ENCODE measurements around the gene CORIN. TPM values are rescaled to one million over a fixed set of nuclear protein-coding genes. Genes with fewer than 3 reads are reported as not detected.
"Not testable (repeated sequence)": the region's sequence is repeated elsewhere in the genome, so short reads cannot be mapped to it uniquely, and the experiment has no call there.

CORIN gene
- total and polyA plus RNA-seq, 10 of the 15 experiments (the other 5 are each of a cell fraction or from before 2014, with no cell fraction given): 0.02 to 0.45 (median 0.09) TPM; not detected in 3

- TF ChIP-seq REST (IDR thresholded peaks at IDR 0.05; ENCODE audit: low read depth, low read length) (no peak), SMARCA5 (IDR thresholded peaks at IDR 0.05) (no peak), SREBF1 (IDR thresholded peaks at IDR 0.05; ENCODE audit: low read length) (no peak)
Measured at GRCh38 chr4:47694322-47694721, 143.5 kb downstream of the CORIN start (continued).

- BruUV-seq (replicated peaks): no TSS peak
- no peak overlapping the region for H3K9ac ChIP-seq (ENCODE audit: control insufficient read depth, insufficient read depth, low read length)
- WGBS (ENCODE audit: insufficient coverage, insufficient replicate concordance, low lambda C conversion rate, missing lambda C conversion rate): 40% methylated on average over 7 of the region's 7 CpGs
- DNase-seq (ENCODE audit: low read depth, low spot score): no peak
- in situ Hi-C loops (cut with MboI) (no loop called here), intact Hi-C loops (cut with micrococcal nuclease; ENCODE audit: unreplicated experiment) (no loop called here)
- no peak overlapping the region for H3K4me2 ChIP-seq (ENCODE audit: control insufficient read depth, insufficient read depth)
- no peak for ATAC-seq
- no peak overlapping the region for H2AFZ ChIP-seq (ENCODE audit: control insufficient read depth, low read depth, low read length)
- no peaks in the 10 kb centered on the region for H3K36me3 ChIP-seq (ENCODE audit: control insufficient read depth in 2 of 2, insufficient read depth in 2 of 2, low read length in 1 of 2)
- SMC1A ChIA-PET (ENCODE audit: uncharacterized antibody, unreplicated experiment): interaction anchor here (0.6 to 1.0 kb wide), 3 partner anchors 58 to 161 kb away, joined by 3 read pairs; no protein-coding TSS in a partner anchor
- H3K9me3 ChIP-seq (replicated peaks; ENCODE audit: control insufficient read depth, insufficient read depth, low read length): no peaks in the 10 kb centered on the region
- RAD21 ChIA-PET (ENCODE audit: unreplicated experiment): interaction anchor here (1.0 kb wide), 1 partner anchor 147 kb away, joined by 3 read pairs; no protein-coding TSS in a partner anchor
- CTCF ChIA-PET: interaction anchor here (0.8 to 3.2 kb wide), 3 partner anchors 12 to 146 kb away, joined by 3 to 13 read pairs (median 3); no protein-coding TSS in a partner anchor
- H3K79me2 ChIP-seq (ENCODE audit: control insufficient read depth, insufficient read depth, low read length): no peaks in the 10 kb centered on the region
- H3K4me1 ChIP-seq (ENCODE audit: control insufficient read depth, insufficient read depth, low read length): no peaks in the 10 kb centered on the region
- H3K27me3 ChIP-seq (replicated peaks in 1 of 2; ENCODE audit: control insufficient read depth in 2 of 2, insufficient read depth in 2 of 2, low read length in 1 of 2): no peaks in the 10 kb centered on the region; a peak in 1 of 4 replicates
- H4K20me1 ChIP-seq (ENCODE audit: control insufficient read depth, insufficient read depth): no peaks in the 10 kb centered on the region
- POLR2A ChIA-PET: no interaction called here
- H3K27ac ChIP-seq (ENCODE audit: control insufficient read depth, insufficient read depth): no peak overlapping the region
- TF ChIP-seq DPF2 (IDR thresholded peaks at IDR 0.05) (no peak), CBX3 (IDR thresholded peaks at IDR 0.05; ENCODE audit: borderline replicate concordance, low read depth) (no peak), BCL3 (IDR thresholded peaks at IDR 0.05; ENCODE audit: borderline replicate concordance, insufficient read depth, low read depth, low read length, poor library complexity, severe bottlenecking) (no peak)
- no peak for FAIRE-seq
- no peak overlapping the region for H3K4me3 ChIP-seq
Measured at GRCh38 chr4:47692691-47693090, 145.2 kb downstream of the CORIN start.

GRCh38 chr4:47691757-47692383 is 146.0 kb downstream of the CORIN start:
- FAIRE-seq; intact Hi-C loops (cut with micrococcal nuclease; ENCODE audit: unreplicated experiment); DNase-seq (ENCODE audit: low read depth, low spot score); in situ Hi-C loops (cut with MboI); POLR2A ChIA-PET; H3K79me2 ChIP-seq (ENCODE audit: control insufficient read depth, insufficient read depth, low read length); H3K4me2 ChIP-seq (ENCODE audit: control insufficient read depth, insufficient read depth); H3K9me3 ChIP-seq (replicated peaks; ENCODE audit: control insufficient read depth, insufficient read depth, low read length); H3K27ac ChIP-seq (ENCODE audit: control insufficient read depth, insufficient read depth); H3K9ac ChIP-seq (ENCODE audit: control insufficient read depth, insufficient read depth, low read length); H3K4me3 ChIP-seq; H3K36me3 ChIP-seq (ENCODE audit: control insufficient read depth in 2 of 2, insufficient read depth in 2 of 2, low read length in 1 of 2); H2AFZ ChIP-seq (ENCODE audit: control insufficient read depth, low read depth, low read length); H3K4me1 ChIP-seq (ENCODE audit: control insufficient read depth, insufficient read depth, low read length); BruUV-seq (replicated peaks); H3K27me3 ChIP-seq (replicated peaks in 1 of 2; ENCODE audit: control insufficient read depth in 2 of 2, insufficient read depth in 2 of 2, low read length in 1 of 2); ATAC-seq; H4K20me1 ChIP-seq (ENCODE audit: control insufficient read depth, insufficient read depth): not testable (repeated sequence)
- ChIA-PET SMC1A (ENCODE audit: uncharacterized antibody, unreplicated experiment) (interaction anchor here (1.7 kb wide), 1 partner anchor 145 kb away, joined by 4 read pairs; no protein-coding TSS in a partner anchor), CTCF (interaction anchor here (0.8 to 6.8 kb wide), 5 partner anchors 13 to 241 kb away, joined by 3 to 82 read pairs (median 4); no protein-coding TSS in a partner anchor), RAD21 (ENCODE audit: unreplicated experiment) (interaction anchor here (1.0 kb wide), 1 partner anchor 147 kb away, joined by 3 read pairs; no protein-coding TSS in a partner anchor)
- 5% methylated on average over 1 of the region's 1 CpG for WGBS (ENCODE audit: insufficient coverage, insufficient replicate concordance, low lambda C conversion rate, missing lambda C conversion rate)

Data from GM12878 (cell line).